Thyroid gland (tissue), 4 donors: Measurements from ENCODE around the gene DLGAP1. TPM values are rescaled to one million over a fixed set of nuclear protein-coding genes. Genes with fewer than 3 reads are reported as not detected.
"Not testable (repeated sequence)": the region's sequence is repeated elsewhere in the genome, so short reads cannot be mapped to it uniquely, and the experiment has no call there.

Source experiments
- DNase-seq, 2 donors: peaks; one replicate each; pipeline ENCODE4 v3.0.0-alpha.2; 2019
- H3K27ac ChIP-seq, 3 donors: fragments of 200-600 bp; sonication (generic); 1 replicate in 2 of 3; 2 replicates in 1 of 3; pipeline ENCODE4 v1.5.1; 2016 to 2019; ENCODE audit warnings: mild to moderate bottlenecking in 1 of 3, moderate library complexity in 1 of 3
- H3K27me3 ChIP-seq: fragments of 200-600 bp; sonication (generic); one replicate; pipeline ENCODE4 v1.5.1; 2019
- H3K36me3 ChIP-seq, 2 donors: fragments of 200-600 bp; sonication (generic); one replicate each; pipeline ENCODE4 v1.5.1; 2016 to 2019
- H3K4me1 ChIP-seq, 2 donors: fragments of 200-600 bp; sonication (generic); one replicate each; pipeline ENCODE4 v1.5.1; 2017 to 2019
- H3K4me3 ChIP-seq, 3 donors: fragments of 200-600 bp; sonication (generic); replicated peaks in 1 of 3; 1 replicate in 2 of 3; 2 replicates in 1 of 3; pipeline ENCODE4 v1.5.1; 2016; ENCODE audit warnings: mild to moderate bottlenecking in 1 of 3
- H3K9me3 ChIP-seq: fragments of 200-600 bp; sonication (generic); one replicate; pipeline ENCODE4 v1.5.1; 2017
- CTCF ChIP-seq, 6 experiments: fragments of 200-600 bp in 3 of 6; fragments of 450-650 bp in 3 of 6; sonication (generic) in 3 of 6; IDR thresholded peaks; one replicate each; pipeline ENCODE4 v1.5.1; 2016 to 2019; ENCODE audit warnings: antibody characterized with exemption in 6 of 6, mild to moderate bottlenecking in 2 of 6, inconsistent platforms in 1 of 6, moderate library complexity in 1 of 6
- POLR2A ChIP-seq, 2 donors: fragments of 450-650 bp; IDR thresholded peaks; one replicate each; pipeline ENCODE4 v1.6.1; 2017; ENCODE audit warnings: antibody characterized with exemption in 2 of 2, mild to moderate bottlenecking in 2 of 2, moderate library complexity in 1 of 2
- WGBS, 2 donors: methylation state at CpG; one replicate each; pipeline ENCODE4 v1.1.5; 2017; 5-methylcytosine and 5-hydroxymethylcytosine counted together
- intact Hi-C: fragments of 100-400 bp; cut with DNase I; formaldehyde crosslinking; loops from one replicate; pipeline ENCODE4 v1.15.1; 2023
- total RNA-seq, 4 donors: library from RNA; depleted of rRNA; stranded (reverse); fragments of >200 nt; gene quantifications; one replicate each; pipeline ENCODE4 v1.2.3, GENCODE V29; 2016

Gene DLGAP1
- total RNA-seq = 1 to 10 TPM in 1 of 4 donors, under 1 TPM in 3; 0.25 to 2.7 (median 0.77) TPM

DNA sequence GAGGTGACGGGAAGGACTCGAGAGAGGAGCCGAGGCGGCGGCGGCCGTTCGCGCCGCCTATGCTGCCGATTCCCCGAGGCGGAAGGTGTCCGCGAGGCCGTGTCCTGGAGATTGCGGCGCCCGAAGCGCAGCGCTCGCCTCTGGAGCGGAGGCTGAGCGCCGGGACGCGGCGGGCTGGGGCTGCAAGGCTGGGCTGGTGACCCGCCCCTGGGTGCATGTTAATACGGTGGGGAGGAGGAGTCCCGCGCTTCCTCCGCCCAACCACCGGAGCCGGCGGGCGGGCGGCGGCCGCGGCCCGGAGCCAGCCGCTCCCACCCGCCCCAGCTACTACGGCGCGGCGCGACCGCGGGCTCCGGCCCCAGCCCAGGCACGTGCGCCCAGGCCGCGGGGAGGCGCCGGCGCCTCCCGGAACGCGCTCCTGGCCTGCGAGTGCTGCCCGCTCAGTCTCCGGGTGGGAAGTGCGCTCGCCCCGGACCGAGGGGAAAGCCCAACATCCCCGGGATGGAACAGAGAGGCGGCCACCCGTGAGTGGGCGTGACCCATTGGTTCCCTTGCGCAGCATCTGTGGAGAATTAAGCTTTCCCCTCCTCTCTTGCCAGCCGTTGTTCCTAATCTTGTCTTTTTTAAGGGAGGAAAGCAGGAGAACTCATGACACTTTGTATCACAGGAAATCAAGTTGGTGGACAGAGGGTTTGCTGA lies at the start of gene DLGAP1:
DLGAP1 (minus strand) TSS at position 195 of the 699 bp plus-strand sequence.
- no peak for TF ChIP-seq CTCF (IDR thresholded peaks at IDR 0.05)
- no peak for TF ChIP-seq POLR2A (IDR thresholded peaks at IDR 0.05)
- Histone ChIP-seq H3K9me3 (no peaks in the 10 kb centered on the region), H3K4me1 (no peaks in the 10 kb centered on the region), H3K27me3 (no peaks in the 10 kb centered on the region), H3K36me3 (no peaks in the 10 kb centered on the region), H3K27ac (no peak within 1 kb of the TSS), H3K4me3 (no peak within 1 kb of the TSS)
- peak in 1 of 2 donors; percentile 2 for DNase-seq
- intact Hi-C loops = no loop called here
- 0 to 1% methylated on average over 2 to 43 of the region's 75 CpGs for WGBS, 2 donors

GRCh38 chr18:4494703-4495284 lies 39.7 kb upstream of the DLGAP1 start:
- intact Hi-C loops, H3K4me3 ChIP-seq, H3K4me1 ChIP-seq, H3K36me3 ChIP-seq, H3K9me3 ChIP-seq, H3K27me3 ChIP-seq, H3K27ac ChIP-seq, DNase-seq: not testable (repeated sequence)
- WGBS, 2 donors = 73 to 78% methylated on average over 4 of the region's 4 CpGs

- DNase-seq = no peak
- no peaks in the 10 kb centered on the region for H3K4me1 ChIP-seq
- no peaks in the 10 kb centered on the region for H3K27me3 ChIP-seq
- intact Hi-C loops = no loop called here
- H3K4me3 ChIP-seq = no peak overlapping the region
- H3K27ac ChIP-seq = no peak overlapping the region
- H3K9me3 ChIP-seq = no peaks in the 10 kb centered on the region
- no peaks in the 10 kb centered on the region for H3K36me3 ChIP-seq
- WGBS, 2 donors = 24 to 31% methylated on average over 3 of the region's 3 CpGs
- TF ChIP-seq POLR2A (IDR thresholded peaks at IDR 0.05) (no peak), CTCF (IDR thresholded peaks at IDR 0.05) (no peak)
Observed at GRCh38 chr18:4468511-4468910, 13.4 kb upstream of the DLGAP1 start.

- no peak for DNase-seq
Observed at GRCh38 chr18:4454537-4455112, 482 bp downstream of the DLGAP1 start.

More at GRCh38 chr18:4454537-4455112, 482 bp downstream of the DLGAP1 start:
- Histone ChIP-seq H3K27me3 (no peaks in the 10 kb centered on the region), H3K36me3 (no peaks in the 10 kb centered on the region), H3K9me3 (no peaks in the 10 kb centered on the region), H3K27ac (no peak overlapping the region), H3K4me3 (no peak overlapping the region), H3K4me1 (no peaks in the 10 kb centered on the region)
- intact Hi-C loops = no loop called here
- 1 to 4% methylated on average over 8 to 20 of the region's 65 CpGs for WGBS, 2 donors
- TF ChIP-seq CTCF (IDR thresholded peaks at IDR 0.05) (no peak), POLR2A (IDR thresholded peaks at IDR 0.05) (no peak)
